HCT116 (cell line): ENCODE data around the gene WAS.
"Not testable (repeated sequence)": the region's sequence is repeated elsewhere in the genome, so short reads cannot be mapped to it uniquely, and the experiment has no call there.

Experiments
- CTCF ChIP-seq, 3 experiments: fragments of 200-600 bp in 1 of 3; sonication (generic) in 1 of 3; IDR thresholded peaks in 2 of 3; conservative IDR thresholded peaks in 1 of 3; 2 replicates each; pipeline ENCODE4 v1.5.1; 2012 to 2017; ENCODE audit warnings: low read depth in 2 of 3, low read length in 2 of 3, antibody characterized with exemption in 1 of 3, borderline replicate concordance in 1 of 3, control low read depth in 1 of 3, mild to moderate bottlenecking in 1 of 3, mixed read lengths in 1 of 3, mixed run types in 1 of 3, moderate library complexity in 1 of 3; ENCODE audit not compliant: insufficient read depth in 1 of 3
- JUND ChIP-seq: IDR thresholded peaks from 2 replicates; pipeline ENCODE4 v1.6.1; 2012
- RAD21 ChIP-seq: IDR thresholded peaks from 2 replicates; pipeline ENCODE4 v1.6.1; 2012; ENCODE audit warnings: low read depth, mild to moderate bottlenecking
- YY1 ChIP-seq: IDR thresholded peaks from 2 replicates; pipeline ENCODE4 v1.6.1; 2011; ENCODE audit warnings: low read length, low read depth, moderate library complexity, mild to moderate bottlenecking; ENCODE audit not compliant: insufficient replicate concordance; ENCODE audit errors: extremely low read depth

- not testable (repeated sequence) for TF ChIP-seq CTCF (IDR thresholded peaks at IDR 0.05 in 2 of 3, conservative IDR thresholded peaks at IDR 0.05 in 1 of 3; ENCODE audit: borderline replicate concordance in 1 of 3, insufficient read depth in 1 of 3, low read depth in 2 of 3, low read length in 2 of 3); RAD21; YY1; JUND
Measured at GRCh38 chrX:48680925-48681324, 2.7 kb upstream of the WAS start.
